ENCODE measurements around the gene TERB1.

Gene TERB1

DNA sequence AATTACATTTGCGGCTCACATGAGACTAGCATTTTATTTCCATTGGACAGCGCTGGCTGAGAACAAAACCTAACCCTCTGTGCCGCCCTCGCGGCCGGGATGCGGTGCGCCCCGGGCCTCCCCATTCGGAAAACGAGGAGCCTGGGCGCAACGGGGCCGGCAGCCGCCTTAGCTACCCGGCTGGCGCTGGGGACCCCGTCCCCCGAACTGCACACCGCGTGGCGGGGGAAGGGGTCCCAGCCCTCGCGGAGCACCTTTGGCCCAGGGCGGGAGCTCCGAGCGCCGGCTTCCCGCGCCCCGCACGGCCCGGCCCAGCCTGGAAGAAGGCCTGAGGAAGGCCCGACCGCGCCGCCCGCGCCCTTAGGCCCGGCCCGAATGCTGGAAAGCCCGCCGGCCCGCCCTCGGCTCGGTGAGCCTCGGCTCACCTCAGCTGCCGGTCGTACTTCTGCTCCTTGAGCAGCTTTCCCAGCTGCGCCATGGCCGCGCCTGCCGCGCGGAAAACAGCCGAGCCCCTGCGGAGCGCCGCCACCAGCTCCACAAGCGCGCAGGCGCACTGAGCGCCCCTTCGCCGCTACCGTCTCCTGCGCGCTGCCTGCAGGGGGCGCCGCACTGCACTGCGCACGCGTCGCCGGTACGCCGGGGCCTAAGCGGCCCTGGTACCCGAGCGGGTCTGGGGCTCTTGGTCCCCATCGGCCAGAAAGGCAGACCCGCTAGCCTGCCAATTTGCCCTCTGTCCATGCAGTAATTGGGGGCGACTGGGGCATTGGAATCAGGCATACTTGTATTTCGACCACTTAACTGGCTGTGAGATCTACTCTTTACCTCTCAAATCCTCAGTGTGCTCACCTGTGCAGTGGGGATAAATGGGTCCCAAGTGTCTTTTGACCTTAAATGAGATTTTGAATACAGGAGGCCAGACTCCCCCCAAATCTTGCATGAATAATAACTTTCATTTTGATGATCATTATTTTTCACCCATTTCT is 29.3 kb upstream of the TERB1 start, which contains the start of gene NAE1 (continued):
- TF ChIP-seq ZNF76 (tag by site-specific recombination; IDR thresholded peaks at IDR 0.05; ENCODE audit: borderline replicate concordance, low read depth): peak; percentile 43; the same call in 1 of the 2 replicates
- TF ChIP-seq ZNF24 (tag by site-specific recombination; IDR thresholded peaks at IDR 0.05): peak; percentile 45; the same call in 1 of the 2 replicates
- TF ChIP-seq TRIM28 (IDR thresholded peaks at IDR 0.05; ENCODE audit: borderline replicate concordance, low read length): peak; percentile 36; the same call in 1 of the 2 replicates
- peak; percentile 90 for TF ChIP-seq ZNF121 (tag by site-specific recombination; IDR thresholded peaks at IDR 0.05)
- TF ChIP-seq ZSCAN30 (tag by site-specific recombination; IDR thresholded peaks at IDR 0.05): peak; percentile 11
- TF ChIP-seq ZNF335 (tag by site-specific recombination; conservative IDR thresholded peaks at IDR 0.05): peak; percentile 79
- peak; percentile 38; the same call in 1 of the 2 replicates for TF ChIP-seq ZNF610 (tag by site-specific recombination; IDR thresholded peaks at IDR 0.05; ENCODE audit: borderline replicate concordance)
- TF ChIP-seq, protein P1, sequence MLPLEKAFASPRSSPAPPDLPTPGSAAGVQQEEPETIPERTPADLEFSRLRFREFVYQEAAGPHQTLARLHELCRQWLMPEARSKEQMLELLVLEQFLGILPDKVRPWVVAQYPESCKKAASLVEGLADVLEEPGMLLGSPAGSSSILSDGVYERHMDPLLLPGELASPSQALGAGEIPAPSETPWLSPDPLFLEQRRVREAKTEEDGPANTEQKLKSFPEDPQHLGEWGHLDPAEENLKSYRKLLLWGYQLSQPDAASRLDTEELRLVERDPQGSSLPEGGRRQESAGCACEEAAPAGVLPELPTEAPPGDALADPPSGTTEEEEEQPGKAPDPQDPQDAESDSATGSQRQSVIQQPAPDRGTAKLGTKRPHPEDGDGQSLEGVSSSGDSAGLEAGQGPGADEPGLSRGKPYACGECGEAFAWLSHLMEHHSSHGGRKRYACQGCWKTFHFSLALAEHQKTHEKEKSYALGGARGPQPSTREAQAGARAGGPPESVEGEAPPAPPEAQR (tag by site-specific recombination; IDR thresholded peaks at IDR 0.05): 0 out of 2 replicates have a peak, but pooled peaks have one; percentile 19

DNA sequence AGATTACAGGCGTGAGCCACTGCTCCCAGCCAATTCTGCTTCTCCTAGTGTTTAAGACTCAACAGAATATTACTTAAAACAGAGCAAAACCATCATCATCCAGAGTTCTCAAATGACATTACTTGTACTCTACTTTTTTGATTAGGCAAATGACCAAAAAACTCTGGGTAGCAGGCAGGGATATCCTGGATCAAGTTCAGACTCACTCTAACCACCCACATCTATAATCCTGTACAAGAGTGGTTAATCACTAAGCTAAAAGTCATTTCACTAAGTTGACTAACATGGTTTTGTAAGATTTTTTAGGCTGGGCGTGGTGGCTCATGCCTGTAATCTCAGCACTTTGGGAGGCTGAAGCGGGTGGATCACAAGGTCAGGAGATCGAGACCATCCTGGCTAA is 22.6 kb upstream of the TERB1 start:
- Histone ChIP-seq H3K4me1 (ENCODE audit: control insufficient read depth, insufficient read depth, low read length) (no peaks in the 10 kb centered on the region), H3K4me3 (ENCODE audit: low read depth, low read length) (no peak overlapping the region), H3K36me3 (ENCODE audit: control insufficient read depth in 2 of 2, insufficient read depth in 1 of 2, low read length in 2 of 2) (peaks cover 63 to 84% of the 10 kb centered on the region in 2 experiments), H3K27ac (ENCODE audit: extremely low read depth, low read depth, low read length) (no peak overlapping the region), H3K9me3 (ENCODE audit: control insufficient read depth, insufficient read depth, low read depth, low read length) (no peaks in the 10 kb centered on the region)
- POLR2A ChIA-PET: no interaction called here
- CTCF ChIA-PET: interaction anchor here (1.0 to 3.5 kb wide), 4 partner anchors 9 to 50 kb away, joined by 4 to 30 read pairs (median 7); no protein-coding TSS in a partner anchor
- no peak for TF ChIP-seq ZNF10 (tag by site-specific recombination; IDR thresholded peaks at IDR 0.05)
- TF ChIP-seq ZNF37A (tag by site-specific recombination; IDR thresholded peaks at IDR 0.05): no peak
- TF ChIP-seq ZFP37 (tag by site-specific recombination; IDR thresholded peaks at IDR 0.05): no peak
- TF ChIP-seq, protein P2, sequence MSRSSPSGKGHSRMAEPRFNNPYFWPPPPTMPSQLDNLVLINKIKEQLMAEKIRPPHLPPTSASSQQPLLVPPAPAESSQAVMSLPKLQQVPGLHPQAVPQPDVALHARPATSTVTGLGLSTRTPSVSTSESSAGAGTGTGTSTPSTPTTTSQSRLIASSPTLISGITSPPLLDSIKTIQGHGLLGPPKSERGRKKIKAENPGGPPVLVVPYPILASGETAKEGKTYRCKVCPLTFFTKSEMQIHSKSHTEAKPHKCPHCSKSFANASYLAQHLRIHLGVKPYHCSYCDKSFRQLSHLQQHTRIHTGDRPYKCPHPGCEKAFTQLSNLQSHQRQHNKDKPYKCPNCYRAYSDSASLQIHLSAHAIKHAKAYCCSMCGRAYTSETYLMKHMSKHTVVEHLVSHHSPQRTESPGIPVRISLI (tag by site-specific recombination; IDR thresholded peaks at IDR 0.05): no peak
- TF ChIP-seq ZNF350 (tag by site-specific recombination; IDR thresholded peaks at IDR 0.05): no peak
- no peak for TF ChIP-seq ZNF529 (tag by site-specific recombination; IDR thresholded peaks at IDR 0.05; ENCODE audit: insufficient replicate concordance)

DNA sequence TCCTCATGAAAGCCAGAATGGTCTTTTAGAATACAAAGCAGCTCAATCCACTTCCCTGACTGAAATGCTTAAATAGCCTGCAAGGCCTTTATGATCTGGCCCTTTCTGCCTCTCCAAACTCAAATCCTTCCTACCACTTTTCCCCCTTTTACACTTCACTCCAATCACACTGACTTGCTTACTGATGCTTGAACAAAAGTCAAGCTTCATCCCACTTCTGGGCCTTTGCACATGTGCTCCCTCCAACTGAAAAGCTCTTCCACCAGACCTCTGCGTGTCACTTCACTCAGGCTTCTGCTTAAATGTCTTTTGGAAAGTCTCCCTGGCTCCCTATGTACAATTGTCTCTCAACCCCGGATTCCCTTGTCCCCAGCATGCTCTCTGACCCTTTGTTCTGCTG is 13.3 kb upstream of the TERB1 start:
- POLR2A ChIA-PET: interaction anchor here (1.3 kb wide), 1 partner anchor 58 kb away, joined by 3 read pairs; no protein-coding TSS in a partner anchor
- CTCF ChIA-PET: interaction anchor here (0.5 to 2.9 kb wide), 5 partner anchors 11 to 546 kb away, joined by 3 to 12 read pairs (median 5); partner anchors contain the start of genes DYNC1LI2 and NAE1
- TF ChIP-seq, protein P3, sequence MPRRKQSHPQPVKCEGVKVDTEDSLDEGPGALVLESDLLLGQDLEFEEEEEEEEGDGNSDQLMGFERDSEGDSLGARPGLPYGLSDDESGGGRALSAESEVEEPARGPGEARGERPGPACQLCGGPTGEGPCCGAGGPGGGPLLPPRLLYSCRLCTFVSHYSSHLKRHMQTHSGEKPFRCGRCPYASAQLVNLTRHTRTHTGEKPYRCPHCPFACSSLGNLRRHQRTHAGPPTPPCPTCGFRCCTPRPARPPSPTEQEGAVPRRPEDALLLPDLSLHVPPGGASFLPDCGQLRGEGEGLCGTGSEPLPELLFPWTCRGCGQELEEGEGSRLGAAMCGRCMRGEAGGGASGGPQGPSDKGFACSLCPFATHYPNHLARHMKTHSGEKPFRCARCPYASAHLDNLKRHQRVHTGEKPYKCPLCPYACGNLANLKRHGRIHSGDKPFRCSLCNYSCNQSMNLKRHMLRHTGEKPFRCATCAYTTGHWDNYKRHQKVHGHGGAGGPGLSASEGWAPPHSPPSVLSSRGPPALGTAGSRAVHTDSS (tag by site-specific recombination; IDR thresholded peaks at IDR 0.05): no peak
- TF ChIP-seq, protein P4, sequence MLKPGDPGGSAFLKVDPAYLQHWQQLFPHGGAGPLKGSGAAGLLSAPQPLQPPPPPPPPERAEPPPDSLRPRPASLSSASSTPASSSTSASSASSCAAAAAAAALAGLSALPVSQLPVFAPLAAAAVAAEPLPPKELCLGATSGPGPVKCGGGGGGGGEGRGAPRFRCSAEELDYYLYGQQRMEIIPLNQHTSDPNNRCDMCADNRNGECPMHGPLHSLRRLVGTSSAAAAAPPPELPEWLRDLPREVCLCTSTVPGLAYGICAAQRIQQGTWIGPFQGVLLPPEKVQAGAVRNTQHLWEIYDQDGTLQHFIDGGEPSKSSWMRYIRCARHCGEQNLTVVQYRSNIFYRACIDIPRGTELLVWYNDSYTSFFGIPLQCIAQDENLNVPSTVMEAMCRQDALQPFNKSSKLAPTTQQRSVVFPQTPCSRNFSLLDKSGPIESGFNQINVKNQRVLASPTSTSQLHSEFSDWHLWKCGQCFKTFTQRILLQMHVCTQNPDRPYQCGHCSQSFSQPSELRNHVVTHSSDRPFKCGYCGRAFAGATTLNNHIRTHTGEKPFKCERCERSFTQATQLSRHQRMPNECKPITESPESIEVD (tag by site-specific recombination; IDR thresholded peaks at IDR 0.05): no peak
- TF ChIP-seq ZNF623 (tag by site-specific recombination; IDR thresholded peaks at IDR 0.05) (peak; percentile 57), ZNF404 (tag by site-specific recombination; IDR thresholded peaks at IDR 0.05) (no peak), ZNF624 (tag by site-specific recombination; IDR thresholded peaks at IDR 0.05) (no peak)
- Histone ChIP-seq H3K4me3 (ENCODE audit: low read depth, low read length) (no peak overlapping the region), H3K36me3 (ENCODE audit: control insufficient read depth in 2 of 2, insufficient read depth in 1 of 2, low read length in 2 of 2) (peaks cover 70 to 95% of the 10 kb centered on the region in 2 experiments), H3K9me3 (ENCODE audit: control insufficient read depth, insufficient read depth, low read depth, low read length) (no peaks in the 10 kb centered on the region), H3K27ac (ENCODE audit: extremely low read depth, low read depth, low read length) (no peak overlapping the region), H3K4me1 (ENCODE audit: control insufficient read depth, insufficient read depth, low read length) (no peaks in the 10 kb centered on the region)

Measured in HEK293 (cell line).